ENCODE measurements around the gene BLCAP.
"Not testable (repeated sequence)": the region's sequence is repeated elsewhere in the genome, so short reads cannot be mapped to it uniquely, and the experiment has no call there.

The BLCAP gene

GRCh38 chr20:37479925-37480691 lies 47.6 kb downstream of the BLCAP start:
- no peak for FAIRE-seq

DNA sequence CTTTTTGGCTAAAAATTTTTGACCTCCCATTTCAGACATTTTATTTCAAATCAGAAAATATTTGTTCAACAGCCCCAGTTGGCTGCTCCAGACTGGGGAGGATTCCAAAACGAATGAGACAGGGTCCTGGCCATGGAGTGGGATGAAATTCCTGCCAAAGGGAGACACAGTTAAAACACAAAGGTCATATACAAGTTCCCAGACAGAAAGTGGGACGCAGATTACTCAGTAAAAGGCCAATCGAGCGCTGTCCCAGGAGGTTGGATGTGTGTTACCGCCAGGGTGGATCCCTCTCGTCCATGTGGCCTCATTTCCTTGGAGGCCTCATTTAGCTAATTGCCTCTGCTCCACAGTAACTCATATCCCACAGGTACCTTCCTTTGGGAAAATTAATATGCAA lies 48.4 kb downstream of the BLCAP start:
- no peak for FAIRE-seq

DNA sequence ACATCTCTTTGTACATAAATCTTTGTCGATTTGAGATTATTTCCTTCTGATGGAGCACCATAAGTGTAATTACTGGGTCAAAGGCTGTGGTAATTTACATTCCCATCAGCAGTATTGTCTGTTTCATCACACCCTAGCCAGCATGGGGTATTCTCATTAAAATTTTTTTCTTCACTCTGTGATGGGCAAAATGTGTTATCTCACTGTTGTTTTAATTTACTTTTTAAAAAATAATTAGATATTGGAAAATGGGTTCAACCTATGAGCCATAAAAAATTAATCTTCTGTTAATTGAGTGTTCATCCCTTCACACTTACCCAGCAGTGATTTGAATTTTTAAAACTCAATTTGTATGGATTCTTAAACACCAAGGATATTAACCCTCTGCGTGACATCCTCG lies 50.6 kb downstream of the BLCAP start:
- FAIRE-seq = no peak

DNA sequence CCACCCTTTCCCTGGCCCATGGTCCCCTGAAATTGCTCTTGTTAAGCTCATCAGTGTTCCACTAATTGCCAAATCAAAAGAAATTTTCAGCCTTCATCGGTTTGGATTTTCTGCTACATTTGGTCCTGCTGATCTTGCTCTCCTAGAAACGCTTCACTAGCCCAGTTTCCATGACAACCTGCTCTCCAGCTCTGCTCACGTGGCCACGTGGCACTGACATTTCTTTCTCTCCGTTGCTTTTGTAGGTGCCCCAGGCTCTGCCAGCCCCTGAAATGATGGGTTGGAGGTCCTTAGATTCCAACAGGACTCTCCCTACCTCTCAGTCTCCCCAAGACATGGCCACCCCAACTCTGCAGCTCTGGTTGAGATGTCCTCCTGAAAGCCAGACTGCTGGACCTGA lies 52.4 kb downstream of the BLCAP start:
- FAIRE-seq = no peak

- no peak for FAIRE-seq
These were observed 53.3 kb downstream of the BLCAP start for GRCh38 chr20:37474386-37474785.

DNA sequence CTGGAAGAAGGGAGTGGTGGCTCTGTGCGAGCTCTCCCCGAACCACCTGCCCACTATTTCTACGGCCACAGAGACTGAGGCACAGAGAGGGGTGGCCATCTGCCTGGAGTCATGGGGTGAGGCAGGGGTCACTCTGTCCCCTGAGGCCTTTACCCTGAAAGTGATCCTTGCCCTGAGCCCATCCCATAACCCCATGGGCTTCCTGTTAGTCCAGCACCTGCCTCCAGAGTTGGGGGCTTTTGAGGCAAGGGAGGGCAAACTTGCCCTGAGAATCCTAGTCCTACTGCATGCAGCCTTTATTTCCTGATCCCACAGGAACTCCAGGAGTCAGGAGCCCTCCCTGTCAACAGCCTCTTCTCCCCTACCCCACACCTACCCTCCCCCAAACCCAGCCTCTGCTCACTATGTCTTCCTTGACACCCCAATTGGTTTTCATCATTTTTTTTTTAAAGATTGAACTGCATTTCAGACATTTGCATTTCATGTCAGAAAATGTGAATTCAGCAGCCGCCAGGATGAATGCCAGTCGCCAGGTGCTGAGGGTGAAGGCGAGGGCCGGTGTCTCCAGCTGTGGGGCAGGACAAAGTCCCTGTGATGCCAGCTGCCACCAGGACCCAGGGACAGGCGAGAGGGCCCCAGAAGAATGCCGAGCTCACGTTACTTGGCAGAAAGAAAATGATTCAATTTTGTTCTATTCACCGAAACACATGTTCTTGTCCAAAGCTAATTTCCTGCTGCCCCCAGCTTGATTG lies 54.3 kb downstream of the BLCAP start:
- FAIRE-seq = no peak

DNA sequence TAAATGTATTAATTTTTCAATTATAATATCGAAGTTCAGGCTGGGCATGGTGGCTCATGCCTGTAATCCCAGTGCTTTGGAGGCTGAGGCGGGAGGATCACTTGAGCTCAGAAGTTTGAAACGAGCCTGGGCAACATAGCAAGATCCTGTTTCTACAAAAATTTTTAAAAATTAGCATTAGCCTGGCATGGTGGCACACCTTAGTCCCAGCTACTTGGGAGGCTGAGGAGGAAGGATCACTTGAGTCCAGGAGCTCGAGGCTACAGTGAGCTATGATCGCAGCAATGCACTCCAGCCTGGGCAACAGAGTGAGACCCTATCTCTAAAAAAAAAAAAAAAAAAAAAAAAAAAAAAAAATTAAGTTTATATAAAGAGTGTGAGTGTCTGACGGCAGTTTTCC lies 55.2 kb downstream of the BLCAP start:
- not testable (repeated sequence) for FAIRE-seq

DNA sequence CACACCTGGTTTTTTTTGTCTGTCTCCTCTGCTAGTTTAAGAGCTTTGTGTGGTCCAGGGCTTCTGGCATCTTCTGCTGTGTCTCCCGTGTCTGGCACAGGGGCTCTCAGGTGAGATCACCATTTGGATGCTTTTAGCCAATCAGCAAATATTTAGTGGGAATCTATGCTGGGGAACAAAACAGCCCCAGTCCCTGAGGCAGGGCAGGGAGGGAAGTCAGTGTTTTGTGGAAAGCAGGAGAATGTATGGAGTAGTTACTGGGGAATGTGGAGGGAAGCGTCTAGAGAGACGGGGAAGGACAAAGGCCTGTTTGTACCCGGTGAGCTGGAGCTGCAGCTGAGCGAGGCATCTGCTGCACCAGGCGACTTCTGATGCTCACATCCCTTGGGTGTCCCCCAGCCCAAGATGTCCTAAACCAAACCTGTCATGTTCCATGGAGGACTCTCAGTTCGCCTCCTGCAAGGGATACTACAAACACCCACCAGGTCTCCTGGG lies 55.9 kb downstream of the BLCAP start:
- FAIRE-seq = no peak

- not testable (repeated sequence) for FAIRE-seq
These were observed 57.5 kb downstream of the BLCAP start for GRCh38 chr20:37470190-37470589.

DNA sequence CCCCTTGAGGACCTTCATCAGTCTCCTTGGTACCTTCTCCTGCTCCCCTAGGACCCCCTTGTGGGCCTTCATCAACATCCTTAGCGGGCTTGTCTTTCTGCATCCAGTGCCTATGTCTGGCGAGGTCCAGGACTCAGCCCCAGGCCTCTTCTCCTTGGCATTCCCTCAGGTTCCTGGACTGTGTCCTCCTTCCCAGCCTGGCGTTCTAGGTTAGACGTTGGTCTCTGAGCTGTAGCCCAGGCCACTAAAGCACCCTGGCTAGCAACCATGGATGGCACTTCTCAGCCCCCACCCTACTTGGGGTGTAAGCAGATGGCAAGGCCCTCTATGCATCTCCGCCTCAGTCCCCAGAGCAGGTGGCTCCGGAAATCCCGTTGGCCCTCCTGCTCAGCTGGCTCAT lies 58.1 kb downstream of the BLCAP start:
- no peak for FAIRE-seq

DNA sequence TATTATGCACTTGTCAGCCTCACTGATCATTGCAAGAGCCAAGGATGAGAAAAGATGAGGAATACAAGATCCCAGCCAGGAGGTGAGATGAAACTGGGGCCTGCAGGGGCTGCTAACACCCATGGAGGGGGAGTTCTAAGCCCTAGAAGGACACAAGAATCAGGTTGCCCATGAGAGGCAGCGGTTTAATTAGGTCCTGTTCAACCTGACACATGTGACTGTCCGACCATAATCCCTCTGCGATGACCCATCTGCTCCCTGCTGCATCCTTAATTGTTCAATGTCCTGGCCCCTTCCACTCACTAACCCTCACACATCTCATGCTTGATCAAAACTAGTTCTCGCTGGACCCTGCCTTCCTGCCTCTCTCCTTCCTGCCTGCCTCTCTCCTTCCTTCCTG lies 58.8 kb downstream of the BLCAP start:
- FAIRE-seq = no peak
